DOHH2 (cell line): ENCODE measurements around the gene RHBG.

Experiments
- H3F3A ChIP-seq: fragments of 200-600 bp; sonication (generic), shearing (Covaris generic); 2 replicates; pipeline ENCODE4 v1.6.0; 2016; ENCODE audit warnings: antibody characterized with exemption, mild to moderate bottlenecking; ENCODE audit not compliant: control insufficient read depth, insufficient read depth
- H3K27ac ChIP-seq: fragments of 200-600 bp; sonication (generic); 2 replicates; pipeline ENCODE4 v1.5.1; 2014; ENCODE audit warnings: low read depth, mild to moderate bottlenecking, low read length, moderate library complexity
- H3K27me3 ChIP-seq: fragments of 200-600 bp; sonication (generic); 2 replicates; pipeline ENCODE4 v1.6.1; 2014; ENCODE audit warnings: mild to moderate bottlenecking, low read length, mixed read lengths; ENCODE audit not compliant: control insufficient read depth
- H3K36me3 ChIP-seq: fragments of 200-600 bp; sonication (generic); 2 replicates; pipeline ENCODE4 v1.6.1; 2014; ENCODE audit warnings: mild to moderate bottlenecking, low read length, moderate library complexity, mixed read lengths; ENCODE audit not compliant: control insufficient read depth
- H3K4me1 ChIP-seq: fragments of 200-600 bp; sonication (generic); 2 replicates; pipeline ENCODE4 v1.6.1; 2014; ENCODE audit warnings: mild to moderate bottlenecking, low read length, mixed read lengths; ENCODE audit not compliant: control insufficient read depth
- H3K4me2 ChIP-seq: fragments of 200-600 bp; sonication (generic); 2 replicates; pipeline ENCODE4 v1.6.0; 2014; ENCODE audit warnings: mild to moderate bottlenecking, low read length, moderate library complexity
- H3K4me3 ChIP-seq: fragments of 200-600 bp; sonication (generic); 2 replicates; pipeline ENCODE4 v1.5.1; 2014; ENCODE audit warnings: mild to moderate bottlenecking, low read length, mixed read lengths
- H3K79me2 ChIP-seq: fragments of 200-600 bp; sonication (generic); 2 replicates; pipeline ENCODE4 v1.6.1; 2014; ENCODE audit warnings: mild to moderate bottlenecking, low read length, mixed read lengths; ENCODE audit not compliant: control insufficient read depth
- H3K9me2 ChIP-seq: fragments of 200-600 bp; sonication (generic); replicated peaks from 2 replicates; pipeline ENCODE4 v1.6.1; 2014; ENCODE audit warnings: mild to moderate bottlenecking, low read length, mixed read lengths; ENCODE audit not compliant: control insufficient read depth
- H3K9me3 ChIP-seq: fragments of 200-600 bp; sonication (generic); 2 replicates; pipeline ENCODE4 v1.6.1; 2014; ENCODE audit warnings: antibody characterized with exemption, low read length, mixed read lengths; ENCODE audit not compliant: control insufficient read depth, insufficient read depth
- H4K20me1 ChIP-seq: fragments of 200-600 bp; sonication (generic); 2 replicates; pipeline ENCODE4 v1.6.0; 2014; ENCODE audit warnings: low read depth, mild to moderate bottlenecking, antibody characterized with exemption, low read length, moderate library complexity; ENCODE audit not compliant: control insufficient read depth, insufficient read depth
- CTCF ChIP-seq: fragments of 200-600 bp; sonication (generic); IDR thresholded peaks from one replicate; pipeline ENCODE4 v1.5.1; 2014; ENCODE audit warnings: antibody characterized with exemption, mild to moderate bottlenecking, low read depth, low read length; ENCODE audit not compliant: poor library complexity, severe bottlenecking
- EZH2phosphoT487 ChIP-seq: fragments of 200-600 bp; sonication (generic); IDR thresholded peaks from 2 replicates; pipeline ENCODE4 v1.6.1; 2017; ENCODE audit warnings: borderline replicate concordance, mild to moderate bottlenecking, antibody characterized with exemption, low read length, moderate library complexity, mixed read lengths

The RHBG gene

DNA sequence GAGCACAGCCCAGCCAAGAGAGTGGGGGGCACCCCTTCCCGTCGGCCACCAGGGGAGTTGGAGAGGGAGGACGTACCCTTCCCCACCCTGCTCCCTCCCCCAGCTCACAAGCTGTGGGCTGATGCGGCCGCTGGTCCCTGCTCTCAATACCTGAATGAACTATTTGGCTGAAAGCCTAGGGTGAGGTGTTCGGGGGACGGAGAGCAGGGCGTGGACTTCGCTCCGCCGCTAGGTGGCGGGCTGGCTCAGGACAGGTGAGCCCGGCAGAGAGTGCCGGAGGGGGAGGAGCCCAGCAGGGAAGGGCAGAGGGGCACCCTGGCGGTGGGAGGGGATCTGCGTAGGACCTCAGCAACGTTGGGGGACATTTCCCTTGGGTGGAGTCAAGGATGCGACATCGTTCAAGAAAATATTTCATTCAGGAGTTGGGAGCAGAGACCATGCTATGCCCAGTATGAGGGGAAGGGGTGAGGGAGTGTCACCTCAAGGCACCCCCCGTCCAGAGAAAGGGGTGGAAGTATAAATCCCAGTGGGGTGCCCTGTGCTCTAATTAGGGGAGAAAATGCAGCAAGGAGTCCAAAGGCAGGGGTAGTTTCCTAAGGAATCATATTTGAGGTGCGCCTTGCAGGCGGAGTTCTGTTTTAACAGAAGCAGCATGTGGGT lies 12.0 kb upstream of the RHBG start:
- Histone ChIP-seq H3K4me3 (0 out of 2 replicates have a peak overlapping the region, but pooled peaks have one; percentile 12), H4K20me1 (no peaks in the 10 kb centered on the region), H3K79me2 (no peaks in the 10 kb centered on the region), H3K36me3 (no peaks in the 10 kb centered on the region), H3K9me2 (no peaks in the 10 kb centered on the region), H3K27ac (no peak overlapping the region), H3K9me3 (no peaks in the 10 kb centered on the region), H3K4me2 (peak overlapping the region; percentile 54), H3K4me1 (peaks cover 10% of the 10 kb centered on the region), H3F3A (no peaks in the 10 kb centered on the region), H3K27me3 (peaks cover 32% of the 10 kb centered on the region)
- TF ChIP-seq CTCF (peak; percentile 99), EZH2phosphoT487 (no peak)

GRCh38 chr1:156357977-156358376 lies 11.0 kb upstream of the RHBG start:
- H3K4me2 ChIP-seq: no peak overlapping the region
- no peaks in the 10 kb centered on the region for H3K36me3 ChIP-seq
- H3F3A ChIP-seq: no peaks in the 10 kb centered on the region
- H3K27me3 ChIP-seq: peaks cover 32% of the 10 kb centered on the region
- no peaks in the 10 kb centered on the region for H4K20me1 ChIP-seq
- H3K4me3 ChIP-seq: no peak overlapping the region
- H3K79me2 ChIP-seq: no peaks in the 10 kb centered on the region
- no peaks in the 10 kb centered on the region for H3K9me3 ChIP-seq
- H3K9me2 ChIP-seq: no peaks in the 10 kb centered on the region
- TF ChIP-seq CTCF (no peak), EZH2phosphoT487 (no peak)
- no peak overlapping the region for H3K27ac ChIP-seq
- H3K4me1 ChIP-seq: peaks cover 10% of the 10 kb centered on the region

DNA sequence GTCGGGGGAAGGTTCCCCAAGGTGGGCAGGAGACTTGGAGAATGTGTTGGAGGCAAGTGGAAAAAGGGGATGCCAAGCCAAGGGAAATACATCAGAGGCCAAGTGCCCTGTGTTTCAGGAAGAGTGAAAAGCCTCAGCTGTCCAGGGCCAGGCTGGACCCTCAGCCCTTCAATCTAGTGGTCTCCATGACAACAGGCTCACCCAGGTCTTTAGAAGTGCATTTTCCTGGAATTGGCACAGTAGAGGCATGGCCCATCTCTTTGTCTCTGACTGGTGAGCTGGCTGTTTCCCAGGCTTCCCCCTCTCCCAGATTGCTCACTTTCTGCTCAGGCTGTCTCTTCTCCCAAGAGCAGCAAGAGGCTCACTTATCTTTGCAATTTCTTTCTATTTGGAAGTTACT lies 10.4 kb upstream of the RHBG start:
- Histone ChIP-seq H3K4me1 (peaks cover 10% of the 10 kb centered on the region), H3K4me2 (no peak overlapping the region), H3K9me3 (no peaks in the 10 kb centered on the region), H3K36me3 (no peaks in the 10 kb centered on the region), H3K79me2 (no peaks in the 10 kb centered on the region), H3K9me2 (no peaks in the 10 kb centered on the region), H3K4me3 (no peak overlapping the region), H3F3A (no peaks in the 10 kb centered on the region), H4K20me1 (no peaks in the 10 kb centered on the region), H3K27me3 (peaks cover 32% of the 10 kb centered on the region), H3K27ac (no peak overlapping the region)
- no peak for TF ChIP-seq EZH2phosphoT487
- no peak for TF ChIP-seq CTCF
